BJ (cell line): ENCODE measurements around the gene SLC39A11. TPM values are rescaled to one million over a fixed set of nuclear protein-coding genes. Genes with fewer than 3 reads are reported as not detected.
A peak's percentile ranks its signal among the peaks of the same experiment; 100 is the strongest.

Experiments
- CTCF ChIA-PET: fragments of 350-600 bp; formaldehyde crosslinking; extraction: SDS; loops from one replicate; lab custom pipeline; 2021; ENCODE audit warnings: antibody characterized with exemption, inconsistent platforms; lab: Yijun Ruan, JAX
- POLR2A ChIA-PET: fragments of 300-600 bp; sonication (Branson Sonifier 250); formaldehyde crosslinking; extraction: SDS; loops from one replicate; lab custom pipeline; 2021; ENCODE audit warnings: antibody characterized with exemption; lab: Charles Lee
- DNase-seq: peaks from one replicate; pipeline ENCODE4 v3.0.0-alpha.2; 2011; ENCODE audit warnings: low read depth
- H3K27me3 ChIP-seq: 2 replicates; pipeline ENCODE4 v1.6.0; 2011; ENCODE audit warnings: low read length; ENCODE audit not compliant: control insufficient read depth, insufficient read depth
- H3K36me3 ChIP-seq: 2 replicates; pipeline ENCODE4 v1.5.1; 2011; ENCODE audit warnings: low read length; ENCODE audit not compliant: control insufficient read depth, insufficient read depth
- H3K4me3 ChIP-seq: 2 replicates; pipeline ENCODE4 v1.5.1; 2011; ENCODE audit warnings: low read depth, mild to moderate bottlenecking, control low read depth, low read length
- polyA plus RNA-seq: library from polyadenylated mRNA; depleted of rRNA; stranded (reverse); fragments of >200 nt; gene quantifications from 2 replicates; pipeline ENCODE4 v1.2.3, GENCODE V29; 2011
- TF ChIP-seq, protein P1 (sequence below): IDR thresholded peaks from 2 replicates; pipeline ENCODE4 v1.5.1; 2011; ENCODE audit warnings: low read depth, mild to moderate bottlenecking, control low read depth, inconsistent platforms, low read length, moderate library complexity; ENCODE audit not compliant: insufficient read depth

The SLC39A11 gene
- polyA plus RNA-seq, 1 experiment: 20.9 TPM

DNA sequence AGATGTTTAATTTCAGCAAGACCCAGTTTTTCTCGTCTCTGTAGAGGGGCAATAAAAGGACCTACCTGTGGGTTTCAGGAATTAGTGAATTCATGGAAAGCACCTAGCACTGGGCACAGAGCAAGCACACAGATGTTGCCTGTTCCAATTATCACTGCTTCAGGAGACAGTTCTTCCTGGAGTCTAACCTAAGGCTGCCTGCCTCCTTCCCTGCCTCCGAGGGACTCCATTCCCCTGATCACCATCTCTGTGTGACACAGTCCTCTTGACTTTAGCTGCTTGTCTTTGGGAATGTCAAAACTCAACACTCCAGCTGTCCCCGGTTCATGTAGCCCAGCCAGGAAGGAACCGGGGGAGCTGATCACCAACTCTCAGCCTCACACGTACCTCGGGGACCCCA lies 474.9 kb downstream of the SLC39A11 start:
- ChIA-PET CTCF (no interaction called here), POLR2A (no interaction called here)
- Histone ChIP-seq H3K36me3 (no peaks in the 10 kb centered on the region), H3K4me3 (no peak overlapping the region), H3K27me3 (peaks cover 4% of the 10 kb centered on the region; the same call in 1 of the 2 replicates)
- TF ChIP-seq, protein P1, sequence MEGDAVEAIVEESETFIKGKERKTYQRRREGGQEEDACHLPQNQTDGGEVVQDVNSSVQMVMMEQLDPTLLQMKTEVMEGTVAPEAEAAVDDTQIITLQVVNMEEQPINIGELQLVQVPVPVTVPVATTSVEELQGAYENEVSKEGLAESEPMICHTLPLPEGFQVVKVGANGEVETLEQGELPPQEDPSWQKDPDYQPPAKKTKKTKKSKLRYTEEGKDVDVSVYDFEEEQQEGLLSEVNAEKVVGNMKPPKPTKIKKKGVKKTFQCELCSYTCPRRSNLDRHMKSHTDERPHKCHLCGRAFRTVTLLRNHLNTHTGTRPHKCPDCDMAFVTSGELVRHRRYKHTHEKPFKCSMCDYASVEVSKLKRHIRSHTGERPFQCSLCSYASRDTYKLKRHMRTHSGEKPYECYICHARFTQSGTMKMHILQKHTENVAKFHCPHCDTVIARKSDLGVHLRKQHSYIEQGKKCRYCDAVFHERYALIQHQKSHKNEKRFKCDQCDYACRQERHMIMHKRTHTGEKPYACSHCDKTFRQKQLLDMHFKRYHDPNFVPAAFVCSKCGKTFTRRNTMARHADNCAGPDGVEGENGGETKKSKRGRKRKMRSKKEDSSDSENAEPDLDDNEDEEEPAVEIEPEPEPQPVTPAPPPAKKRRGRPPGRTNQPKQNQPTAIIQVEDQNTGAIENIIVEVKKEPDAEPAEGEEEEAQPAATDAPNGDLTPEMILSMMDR: no peak
- no peak for DNase-seq

DNA sequence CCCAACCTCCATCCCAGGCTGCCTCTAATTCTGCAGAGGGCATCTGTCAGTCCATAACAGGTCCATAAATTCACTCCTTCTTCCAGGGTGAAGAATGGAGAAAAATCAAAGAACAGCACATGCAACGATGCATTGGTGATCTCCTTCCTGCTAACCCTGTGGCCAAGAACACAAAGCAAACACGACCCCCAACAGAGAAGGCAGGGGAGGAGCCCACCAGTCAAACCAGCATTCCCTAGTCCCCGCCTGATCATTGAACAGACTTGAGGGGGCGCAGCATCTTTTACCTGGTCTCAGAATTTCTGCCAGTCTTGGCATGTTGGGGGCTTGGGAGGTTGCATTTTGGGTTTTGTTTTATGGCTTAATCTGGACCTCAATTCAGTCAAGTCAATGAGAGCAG lies 476.0 kb downstream of the SLC39A11 start:
- Histone ChIP-seq H3K27me3 (peaks cover 2% of the 10 kb centered on the region; the same call in 1 of the 2 replicates), H3K36me3 (no peaks in the 10 kb centered on the region), H3K4me3 (no peak overlapping the region)
- TF ChIP-seq, protein P1: no peak
- no peak for DNase-seq
- CTCF ChIA-PET: no interaction called here
- POLR2A ChIA-PET: no interaction called here

DNA sequence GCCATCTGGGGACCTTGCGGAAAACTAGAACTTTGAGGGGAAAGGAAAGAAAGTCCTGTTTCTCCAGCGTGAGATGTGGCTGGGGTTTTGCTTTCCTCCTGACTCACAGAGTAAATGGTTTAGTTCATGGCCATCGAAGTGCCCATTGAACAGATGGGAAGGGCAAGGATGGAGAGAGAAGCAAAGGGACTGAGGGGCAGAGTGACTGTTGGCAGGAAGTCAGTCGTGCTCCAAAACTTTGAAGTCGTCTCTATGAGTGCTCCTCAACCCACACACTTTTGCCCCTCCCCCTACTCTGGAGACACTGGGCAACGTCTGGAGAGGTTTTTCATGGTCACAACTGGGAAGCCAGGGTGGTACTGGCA lies 476.9 kb downstream of the SLC39A11 start:
- ChIA-PET CTCF (interaction anchor here (0.9 kb wide), 1 partner anchor 59 kb away, joined by 3 read pairs; no protein-coding TSS in a partner anchor), POLR2A (no interaction called here)
- no peak for DNase-seq
- H3K36me3 ChIP-seq: no peaks in the 10 kb centered on the region
- H3K4me3 ChIP-seq: no peak overlapping the region
- peaks cover 2% of the 10 kb centered on the region; the same call in 1 of the 2 replicates for H3K27me3 ChIP-seq
- TF ChIP-seq, protein P1: no peak

DNA sequence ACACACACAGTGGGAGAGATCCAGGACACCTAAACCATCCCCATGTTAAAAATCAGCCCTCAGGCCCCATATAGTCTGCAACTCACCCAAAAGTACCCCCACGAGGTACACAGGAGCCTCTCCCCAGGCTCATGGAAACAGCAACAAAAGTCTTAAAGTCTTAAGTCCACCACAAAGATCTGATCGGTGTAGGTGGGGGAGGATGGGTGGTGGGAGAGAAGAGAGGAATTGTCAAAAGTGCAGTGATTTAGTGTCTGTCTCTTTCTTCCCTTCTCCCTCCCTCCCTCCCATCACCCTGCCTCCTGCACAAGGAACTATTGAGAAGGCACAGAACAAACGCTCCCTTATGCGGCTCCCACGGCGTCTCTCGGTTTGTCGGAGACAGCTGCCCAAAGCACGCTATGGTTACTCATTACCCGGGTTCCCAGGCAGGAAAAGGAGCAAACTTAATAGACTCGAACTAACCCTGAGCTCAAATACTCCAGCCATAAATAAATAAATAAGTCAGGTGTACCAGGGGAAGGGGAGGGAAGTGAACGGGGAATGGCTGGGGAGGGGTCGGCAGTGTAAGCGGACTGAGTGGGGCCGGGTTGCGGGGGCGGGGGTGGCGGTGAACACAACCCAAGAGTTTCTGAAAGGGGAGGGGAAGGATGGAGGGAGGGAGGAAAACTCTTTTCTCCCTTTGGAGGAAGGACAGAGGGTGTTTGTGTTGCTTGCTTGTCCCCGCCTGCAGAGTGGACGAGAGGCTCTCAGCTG lies 477.4 kb downstream of the SLC39A11 start:
- peak; percentile 21 for DNase-seq
- Histone ChIP-seq H3K36me3 (no peaks in the 10 kb centered on the region), H3K4me3 (no peak overlapping the region), H3K27me3 (peaks cover 2% of the 10 kb centered on the region; the same call in 1 of the 2 replicates)
- ChIA-PET POLR2A (interaction anchor here (1.0 kb wide), 1 partner anchor 13 kb away, joined by 3 read pairs; no protein-coding TSS in a partner anchor), CTCF (interaction anchor here (0.9 to 1.6 kb wide), 3 partner anchors 9 to 110 kb away, joined by 3 read pairs; no protein-coding TSS in a partner anchor)
- TF ChIP-seq, protein P1: no peak

DNA sequence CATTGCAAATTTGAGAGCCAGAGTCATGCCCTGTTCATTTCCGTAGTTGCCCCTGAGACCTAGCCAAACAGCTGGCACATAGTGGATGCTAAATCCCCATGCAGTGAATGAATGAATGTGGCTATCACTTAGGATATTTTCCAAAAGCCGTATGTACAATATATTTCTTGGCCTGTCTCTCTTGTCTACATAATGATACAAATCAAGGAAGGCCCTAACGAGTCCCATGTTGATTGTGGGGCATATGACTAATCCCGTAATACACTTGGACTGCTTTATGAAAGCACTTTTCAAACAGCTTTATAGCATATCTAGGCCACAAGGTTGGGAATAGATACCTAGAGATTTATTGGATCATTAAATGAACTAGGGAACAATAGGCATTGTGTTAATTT lies 478.0 kb downstream of the SLC39A11 start:
- CTCF ChIA-PET: interaction anchor here (0.9 to 1.6 kb wide), 4 partner anchors 9 to 111 kb away, joined by 3 to 5 read pairs (median 3); no protein-coding TSS in a partner anchor

More for the DNA sequence above, 478.0 kb downstream of the SLC39A11 start:
- POLR2A ChIA-PET: interaction anchor here (1.0 kb wide), 1 partner anchor 12 kb away, joined by 3 read pairs; no protein-coding TSS in a partner anchor
- H3K4me3 ChIP-seq: no peak overlapping the region
- TF ChIP-seq, protein P1: no peak
- peaks cover 2% of the 10 kb centered on the region; the same call in 1 of the 2 replicates for H3K27me3 ChIP-seq
- no peak for DNase-seq
- no peaks in the 10 kb centered on the region for H3K36me3 ChIP-seq
